GM12875 (cell line): ENCODE results near the gene SNRNP48.

Experiments used
- H3K4me3 ChIP-seq: one replicate; pipeline ENCODE4 v1.5.1; 2011; ENCODE audit warnings: low read depth, low read length, control low read depth
- TF ChIP-seq, protein P1 (sequence below): IDR thresholded peaks from 2 replicates; pipeline ENCODE4 v1.5.1; 2011; ENCODE audit warnings: low read depth, mild to moderate bottlenecking, control low read depth, inconsistent platforms, low read length, moderate library complexity, borderline replicate concordance; ENCODE audit not compliant: insufficient read depth

The SNRNP48 gene

DNA sequence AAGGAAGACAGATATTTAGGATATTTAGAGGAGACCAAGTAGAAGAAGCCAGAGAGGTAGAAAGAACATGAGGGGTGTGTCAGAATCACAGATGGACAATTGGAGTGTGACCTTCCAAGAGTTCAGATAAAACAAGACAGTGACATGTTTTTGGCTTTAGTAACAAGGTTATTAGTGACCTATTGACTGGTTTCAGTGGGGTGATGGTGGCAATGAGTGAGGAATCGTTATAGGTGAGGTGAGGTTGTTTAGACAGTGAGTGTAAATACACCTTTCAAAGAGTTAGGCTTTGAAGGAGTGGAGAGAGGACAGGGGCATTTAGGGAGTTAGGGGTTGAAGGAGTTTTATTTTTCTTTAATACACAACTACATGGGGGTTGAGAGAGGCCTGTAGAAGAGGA, 3.2 kb downstream of the SNRNP48 start:
- no peak overlapping the region for H3K4me3 ChIP-seq
- TF ChIP-seq, protein P1, sequence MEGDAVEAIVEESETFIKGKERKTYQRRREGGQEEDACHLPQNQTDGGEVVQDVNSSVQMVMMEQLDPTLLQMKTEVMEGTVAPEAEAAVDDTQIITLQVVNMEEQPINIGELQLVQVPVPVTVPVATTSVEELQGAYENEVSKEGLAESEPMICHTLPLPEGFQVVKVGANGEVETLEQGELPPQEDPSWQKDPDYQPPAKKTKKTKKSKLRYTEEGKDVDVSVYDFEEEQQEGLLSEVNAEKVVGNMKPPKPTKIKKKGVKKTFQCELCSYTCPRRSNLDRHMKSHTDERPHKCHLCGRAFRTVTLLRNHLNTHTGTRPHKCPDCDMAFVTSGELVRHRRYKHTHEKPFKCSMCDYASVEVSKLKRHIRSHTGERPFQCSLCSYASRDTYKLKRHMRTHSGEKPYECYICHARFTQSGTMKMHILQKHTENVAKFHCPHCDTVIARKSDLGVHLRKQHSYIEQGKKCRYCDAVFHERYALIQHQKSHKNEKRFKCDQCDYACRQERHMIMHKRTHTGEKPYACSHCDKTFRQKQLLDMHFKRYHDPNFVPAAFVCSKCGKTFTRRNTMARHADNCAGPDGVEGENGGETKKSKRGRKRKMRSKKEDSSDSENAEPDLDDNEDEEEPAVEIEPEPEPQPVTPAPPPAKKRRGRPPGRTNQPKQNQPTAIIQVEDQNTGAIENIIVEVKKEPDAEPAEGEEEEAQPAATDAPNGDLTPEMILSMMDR: no peak

DNA sequence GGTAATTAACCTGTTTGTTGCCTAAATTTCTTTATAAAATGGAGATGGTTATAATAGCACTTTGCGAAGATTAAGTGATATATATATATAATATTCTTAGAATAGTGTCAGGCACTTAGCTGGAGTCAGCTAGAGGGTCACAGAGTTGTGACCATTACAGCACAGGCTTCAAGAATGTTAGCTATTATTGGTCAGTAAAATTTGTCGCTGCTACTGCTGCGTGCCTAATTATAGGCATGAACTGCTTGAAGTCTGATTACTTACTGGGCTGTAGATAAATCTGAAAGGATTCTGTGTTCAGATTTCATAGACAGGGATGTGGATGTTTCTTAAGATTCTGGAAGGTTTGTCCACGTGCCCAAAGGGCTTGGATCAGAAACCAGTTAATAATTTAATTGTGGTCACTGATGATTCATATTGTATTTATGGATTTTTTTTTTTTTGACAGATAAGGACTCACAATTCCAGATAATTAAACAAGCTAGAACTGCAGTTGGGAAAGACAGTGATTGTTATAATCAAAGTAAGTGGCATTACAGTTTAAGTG, 4.7 kb downstream of the SNRNP48 start:
- H3K4me3 ChIP-seq: no peak overlapping the region
- TF ChIP-seq, protein P1: no peak

DNA sequence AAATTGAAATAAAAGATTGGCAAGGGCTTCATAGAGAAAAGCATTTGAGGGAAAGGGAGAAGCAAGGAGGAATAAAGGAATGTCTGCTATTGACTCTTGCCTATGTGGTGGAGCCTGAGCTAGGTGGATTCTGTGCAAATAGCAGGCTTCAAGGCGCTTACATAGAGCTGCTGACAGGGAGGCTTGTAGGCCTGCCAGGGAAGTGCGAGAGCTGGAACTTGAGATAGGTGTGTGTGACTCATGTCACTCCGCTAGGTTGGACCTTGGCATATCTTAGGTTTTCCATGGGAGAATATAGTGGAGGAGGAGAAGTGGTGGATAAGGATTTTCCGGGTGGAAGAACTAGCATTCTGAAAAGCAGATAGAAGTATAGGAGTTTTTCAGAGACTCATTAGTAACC, 14.0 kb downstream of the SNRNP48 start:
- TF ChIP-seq, protein P1: no peak
- no peak overlapping the region for H3K4me3 ChIP-seq

DNA sequence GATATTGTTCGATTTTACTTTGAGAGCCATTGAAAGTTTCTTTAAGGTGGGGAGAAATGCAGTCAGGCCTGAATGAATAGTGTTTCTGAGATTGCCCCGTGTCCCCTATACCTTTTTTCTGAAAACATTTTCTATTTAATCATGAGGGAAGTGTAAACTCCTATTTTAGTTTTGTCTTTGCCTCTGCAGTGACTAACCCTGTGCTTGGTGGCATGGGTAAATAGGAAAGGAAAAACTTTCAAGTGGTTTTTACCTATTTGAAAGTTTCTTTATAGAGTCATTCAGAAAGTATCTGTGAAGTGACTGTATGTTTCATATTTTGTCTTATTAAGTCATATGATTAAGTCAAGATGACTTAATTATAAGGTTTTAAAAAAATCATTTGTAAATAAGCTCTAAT, 14.5 kb downstream of the SNRNP48 start:
- no peak overlapping the region for H3K4me3 ChIP-seq
- TF ChIP-seq, protein P1: no peak

DNA sequence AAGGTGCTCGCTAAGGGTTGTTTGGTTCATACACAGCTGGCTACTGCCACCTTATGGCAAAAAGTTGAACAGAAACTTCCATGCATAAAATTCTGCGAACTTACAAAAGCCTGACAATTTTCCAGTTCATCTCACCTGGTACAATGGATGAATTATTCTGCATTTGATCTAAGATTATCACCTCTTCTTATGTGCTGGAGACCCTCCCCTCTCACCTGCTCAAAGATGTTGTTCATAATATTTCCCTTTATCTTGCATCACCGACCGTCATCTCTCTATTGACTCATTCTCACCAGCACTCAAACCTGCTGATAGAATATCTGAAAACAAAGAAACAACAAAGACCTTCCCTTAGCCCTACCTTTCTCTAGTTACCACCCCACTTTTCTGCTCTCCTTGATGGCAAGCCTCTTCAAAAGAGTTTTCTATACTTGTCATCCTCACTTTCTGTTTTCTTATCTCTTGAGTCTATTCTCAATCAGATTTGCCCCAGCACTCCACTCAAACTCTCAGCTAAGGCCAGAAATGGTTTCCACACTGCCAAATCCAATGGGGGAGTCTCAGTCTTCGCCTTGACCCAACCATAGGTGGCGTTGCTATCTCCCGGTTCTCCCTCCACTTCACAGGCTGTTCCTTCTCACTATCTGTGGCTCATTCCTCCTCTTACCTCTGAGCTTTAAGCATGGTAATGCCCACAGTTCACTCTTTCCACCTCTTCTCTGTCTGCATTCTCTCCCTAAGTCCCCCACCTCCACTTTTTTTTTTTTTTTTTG, 25.8 kb downstream of the SNRNP48 start:
- H3K4me3 ChIP-seq: no peak overlapping the region

DNA sequence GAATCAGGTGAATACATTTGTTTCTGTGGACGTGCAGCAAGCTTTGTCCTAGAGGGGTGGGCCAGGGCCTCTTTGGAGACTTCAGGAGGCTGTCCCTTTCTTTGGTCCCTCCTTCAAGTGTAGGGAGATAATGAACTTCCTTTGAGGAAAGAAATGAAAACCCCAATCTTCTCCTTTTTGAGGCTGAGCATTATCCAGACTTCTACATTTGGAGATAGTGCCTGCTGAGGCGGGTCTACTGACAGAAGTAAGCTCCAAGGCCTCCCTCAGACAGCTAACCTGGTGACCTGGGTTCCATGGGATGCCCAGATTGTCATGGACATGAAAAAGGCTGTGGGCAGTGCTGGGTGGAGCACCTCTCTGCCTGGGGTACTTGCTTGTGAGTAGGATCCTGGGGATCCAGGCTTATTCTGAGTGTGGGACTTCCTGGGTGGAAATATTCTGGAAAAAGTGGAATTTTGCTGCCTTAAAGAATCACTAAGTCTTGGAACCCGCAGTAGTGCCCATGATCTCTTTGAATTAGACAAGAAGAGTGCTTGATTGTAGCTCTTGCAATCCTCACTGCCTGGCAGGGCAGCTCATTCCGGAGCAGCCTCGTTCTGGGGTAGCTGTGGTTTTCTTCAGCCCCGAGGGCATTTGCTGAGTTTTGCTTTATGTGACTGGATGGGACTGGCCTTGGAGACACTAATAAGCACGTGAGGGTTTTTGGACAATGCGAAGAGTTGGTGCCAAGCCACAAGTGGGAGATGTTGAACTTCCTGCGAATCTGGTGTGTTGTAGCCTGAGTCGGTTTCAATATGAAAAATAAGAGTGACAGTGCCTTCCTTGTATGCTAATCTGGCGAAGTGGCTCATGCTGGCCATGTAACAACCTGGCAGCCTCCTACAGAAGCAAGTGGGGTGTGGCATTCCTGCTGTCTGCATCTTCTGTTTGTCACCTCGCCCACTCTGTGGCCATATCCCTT, 28.1 kb downstream of the SNRNP48 start:
- TF ChIP-seq, protein P1: no peak
- no peak overlapping the region for H3K4me3 ChIP-seq

More for the DNA sequence above, 25.8 kb downstream of the SNRNP48 start:
- TF ChIP-seq, protein P1: peak; percentile 56; the same call in 1 of the 2 replicates
